ENCODE measurements around the gene PHF23. TPM values are rescaled to one million over a fixed set of nuclear protein-coding genes. Genes with fewer than 3 reads are reported as not detected.

Gene PHF23
- total RNA-seq, 1 experiment from 2014 or later = 45.8 TPM

DNA sequence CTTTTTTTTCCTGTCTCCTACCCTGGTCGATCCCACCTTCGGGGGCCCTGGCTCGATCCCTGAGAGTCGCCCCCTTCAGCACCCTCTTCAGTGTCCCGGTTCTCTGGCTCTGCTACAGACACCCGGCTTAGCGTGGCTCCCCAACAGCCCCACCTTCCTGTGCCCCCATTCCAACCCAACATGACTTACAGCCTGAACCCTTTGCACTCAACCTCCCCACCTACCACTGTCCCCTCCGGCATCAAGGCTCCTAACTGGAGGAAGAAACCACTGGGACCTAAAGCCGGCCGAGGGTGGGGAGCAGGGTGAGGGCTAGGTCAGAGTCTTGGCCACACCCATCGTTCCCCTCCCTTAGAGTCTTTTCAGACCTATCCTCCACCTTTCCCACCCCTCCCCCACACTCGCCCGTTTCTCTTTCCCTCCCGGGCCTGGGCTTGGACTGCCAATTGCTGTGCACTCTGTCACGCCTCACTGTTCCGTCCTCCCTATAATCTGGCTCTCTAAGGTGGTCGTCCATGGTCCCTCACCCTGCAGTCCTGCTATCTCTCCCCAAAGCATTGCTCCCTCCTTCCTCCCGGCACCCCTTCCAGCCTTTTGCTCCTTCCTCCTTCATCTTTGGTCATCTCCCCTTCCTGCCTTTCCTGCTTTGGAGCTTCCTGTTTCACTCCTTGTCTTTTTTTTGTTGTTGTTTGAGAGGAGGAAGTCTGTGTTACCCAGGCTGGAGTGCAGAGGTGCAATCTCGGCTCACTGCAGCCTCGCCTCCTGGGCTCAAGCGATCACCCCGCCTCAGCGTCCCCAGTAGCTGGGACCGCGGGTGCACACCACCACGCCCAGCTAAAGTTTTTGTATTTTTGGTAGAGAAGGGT, 23.9 kb upstream of the PHF23 start (continued):
- TF ChIP-seq, protein P1, sequence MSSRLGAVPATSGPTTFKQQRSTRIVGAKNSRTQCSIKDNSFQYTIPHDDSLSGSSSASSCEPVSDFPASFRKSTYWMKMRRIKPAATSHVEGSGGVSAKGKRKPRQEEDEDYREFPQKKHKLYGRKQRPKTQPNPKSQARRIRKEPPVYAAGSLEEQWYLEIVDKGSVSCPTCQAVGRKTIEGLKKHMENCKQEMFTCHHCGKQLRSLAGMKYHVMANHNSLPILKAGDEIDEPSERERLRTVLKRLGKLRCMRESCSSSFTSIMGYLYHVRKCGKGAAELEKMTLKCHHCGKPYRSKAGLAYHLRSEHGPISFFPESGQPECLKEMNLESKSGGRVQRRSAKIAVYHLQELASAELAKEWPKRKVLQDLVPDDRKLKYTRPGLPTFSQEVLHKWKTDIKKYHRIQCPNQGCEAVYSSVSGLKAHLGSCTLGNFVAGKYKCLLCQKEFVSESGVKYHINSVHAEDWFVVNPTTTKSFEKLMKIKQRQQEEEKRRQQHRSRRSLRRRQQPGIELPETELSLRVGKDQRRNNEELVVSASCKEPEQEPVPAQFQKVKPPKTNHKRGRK (CRISPR knock-in tag; IDR thresholded peaks at IDR 0.05; ENCODE audit: borderline replicate concordance) = no peak
- TF ChIP-seq GABPB1 (CRISPR knock-in tag; IDR thresholded peaks at IDR 0.05) = no peak
- TF ChIP-seq, protein P2, sequence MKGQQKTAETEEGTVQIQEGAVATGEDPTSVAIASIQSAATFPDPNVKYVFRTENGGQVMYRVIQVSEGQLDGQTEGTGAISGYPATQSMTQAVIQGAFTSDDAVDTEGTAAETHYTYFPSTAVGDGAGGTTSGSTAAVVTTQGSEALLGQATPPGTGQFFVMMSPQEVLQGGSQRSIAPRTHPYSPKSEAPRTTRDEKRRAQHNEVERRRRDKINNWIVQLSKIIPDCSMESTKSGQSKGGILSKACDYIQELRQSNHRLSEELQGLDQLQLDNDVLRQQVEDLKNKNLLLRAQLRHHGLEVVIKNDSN (CRISPR knock-in tag; IDR thresholded peaks at IDR 0.05) = 0 out of 2 replicates have a peak, but pooled peaks have one; percentile 5
- TF ChIP-seq ETV6 (CRISPR knock-in tag; IDR thresholded peaks at IDR 0.05) = peak; percentile 58; the same call in 1 of the 2 replicates
- 0 out of 2 replicates have a peak, but pooled peaks have one; percentile 66 for TF ChIP-seq NFE2L1 (CRISPR knock-in tag; IDR thresholded peaks at IDR 0.05)

DNA sequence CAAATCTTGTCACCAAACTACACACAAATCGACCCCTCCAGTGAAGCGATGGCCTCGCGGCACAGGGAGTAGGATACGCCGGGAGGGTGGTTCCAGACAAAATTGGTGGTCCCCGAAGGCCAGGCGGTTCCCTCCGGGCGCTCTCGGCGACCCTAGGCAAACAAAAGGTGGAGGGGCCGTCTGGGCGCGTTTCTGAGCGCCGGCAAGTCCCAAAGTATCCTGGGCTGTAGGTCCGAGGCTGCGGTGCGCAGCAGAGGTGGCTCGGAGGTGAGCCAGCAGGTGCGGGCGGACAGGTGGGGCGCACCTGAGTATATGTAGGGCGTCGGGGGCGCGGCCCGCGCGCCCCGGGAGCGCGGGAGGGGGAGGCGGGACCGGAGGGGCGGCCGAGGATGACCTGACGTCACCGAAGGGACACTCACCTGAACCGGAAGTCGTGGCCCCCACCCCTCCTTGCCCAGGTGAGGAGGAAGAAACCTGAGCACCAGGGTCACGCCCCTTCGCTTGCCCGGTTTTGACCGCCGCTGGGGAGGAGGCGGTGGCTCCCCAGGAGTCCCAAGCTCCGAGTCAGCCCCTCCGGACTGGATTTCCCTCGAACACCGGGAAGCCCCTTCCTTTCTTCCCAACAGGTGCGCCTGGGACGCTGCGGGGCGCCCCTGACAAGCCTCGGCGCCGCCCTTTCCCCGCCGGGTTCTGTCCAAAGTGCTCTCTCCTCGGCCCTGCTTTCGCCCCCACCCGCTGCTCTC, 23.1 kb upstream of the PHF23 start, which contains the start of gene CLDN7:
TSS of gene CLDN7 (minus strand) at position 287 of the 743 bp plus-strand sequence. CDS start 435 bp downstream, outside the sequence.
- ATAC-seq = peak; percentile 66
- TF ChIP-seq SP1 (CRISPR knock-in tag; conservative IDR thresholded peaks at IDR 0.05) = peak; percentile 66
- TF ChIP-seq JUN (CRISPR knock-in tag; IDR thresholded peaks at IDR 0.05) = peak; percentile 47; the same call in 1 of the 2 replicates
- TF ChIP-seq JAZF1 (CRISPR knock-in tag; IDR thresholded peaks at IDR 0.05) = no peak
- TF ChIP-seq, protein P3, sequence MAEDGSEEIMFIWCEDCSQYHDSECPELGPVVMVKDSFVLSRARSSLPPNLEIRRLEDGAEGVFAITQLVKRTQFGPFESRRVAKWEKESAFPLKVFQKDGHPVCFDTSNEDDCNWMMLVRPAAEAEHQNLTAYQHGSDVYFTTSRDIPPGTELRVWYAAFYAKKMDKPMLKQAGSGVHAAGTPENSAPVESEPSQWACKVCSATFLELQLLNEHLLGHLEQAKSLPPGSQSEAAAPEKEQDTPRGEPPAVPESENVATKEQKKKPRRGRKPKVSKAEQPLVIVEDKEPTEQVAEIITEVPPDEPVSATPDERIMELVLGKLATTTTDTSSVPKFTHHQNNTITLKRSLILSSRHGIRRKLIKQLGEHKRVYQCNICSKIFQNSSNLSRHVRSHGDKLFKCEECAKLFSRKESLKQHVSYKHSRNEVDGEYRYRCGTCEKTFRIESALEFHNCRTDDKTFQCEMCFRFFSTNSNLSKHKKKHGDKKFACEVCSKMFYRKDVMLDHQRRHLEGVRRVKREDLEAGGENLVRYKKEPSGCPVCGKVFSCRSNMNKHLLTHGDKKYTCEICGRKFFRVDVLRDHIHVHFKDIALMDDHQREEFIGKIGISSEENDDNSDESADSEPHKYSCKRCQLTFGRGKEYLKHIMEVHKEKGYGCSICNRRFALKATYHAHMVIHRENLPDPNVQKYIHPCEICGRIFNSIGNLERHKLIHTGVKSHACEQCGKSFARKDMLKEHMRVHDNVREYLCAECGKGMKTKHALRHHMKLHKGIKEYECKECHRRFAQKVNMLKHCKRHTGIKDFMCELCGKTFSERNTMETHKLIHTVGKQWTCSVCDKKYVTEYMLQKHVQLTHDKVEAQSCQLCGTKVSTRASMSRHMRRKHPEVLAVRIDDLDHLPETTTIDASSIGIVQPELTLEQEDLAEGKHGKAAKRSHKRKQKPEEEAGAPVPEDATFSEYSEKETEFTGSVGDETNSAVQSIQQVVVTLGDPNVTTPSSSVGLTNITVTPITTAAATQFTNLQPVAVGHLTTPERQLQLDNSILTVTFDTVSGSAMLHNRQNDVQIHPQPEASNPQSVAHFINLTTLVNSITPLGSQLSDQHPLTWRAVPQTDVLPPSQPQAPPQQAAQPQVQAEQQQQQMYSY (CRISPR knock-in tag; IDR thresholded peaks at IDR 0.05) = peak; percentile 66
- TF ChIP-seq, protein P4, sequence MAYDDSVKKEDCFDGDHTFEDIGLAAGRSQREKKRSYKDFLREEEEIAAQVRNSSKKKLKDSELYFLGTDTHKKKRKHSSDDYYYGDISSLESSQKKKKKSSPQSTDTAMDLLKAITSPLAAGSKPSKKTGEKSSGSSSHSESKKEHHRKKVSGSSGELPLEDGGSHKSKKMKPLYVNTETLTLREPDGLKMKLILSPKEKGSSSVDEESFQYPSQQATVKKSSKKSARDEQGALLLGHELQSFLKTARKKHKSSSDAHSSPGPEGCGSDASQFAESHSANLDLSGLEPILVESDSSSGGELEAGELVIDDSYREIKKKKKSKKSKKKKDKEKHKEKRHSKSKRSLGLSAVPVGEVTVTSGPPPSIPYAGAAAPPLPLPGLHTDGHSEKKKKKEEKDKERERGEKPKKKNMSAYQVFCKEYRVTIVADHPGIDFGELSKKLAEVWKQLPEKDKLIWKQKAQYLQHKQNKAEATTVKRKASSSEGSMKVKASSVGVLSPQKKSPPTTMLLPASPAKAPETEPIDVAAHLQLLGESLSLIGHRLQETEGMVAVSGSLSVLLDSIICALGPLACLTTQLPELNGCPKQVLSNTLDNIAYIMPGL (CRISPR knock-in tag; IDR thresholded peaks at IDR 0.05) = 0 out of 2 replicates have a peak, but pooled peaks have one; percentile 35
- TF ChIP-seq TEAD1 (CRISPR knock-in tag; IDR thresholded peaks at IDR 0.05) = peak; percentile 76
- TF ChIP-seq GABPB1 (CRISPR knock-in tag; IDR thresholded peaks at IDR 0.05) = no peak
- TF ChIP-seq ETV6 (CRISPR knock-in tag; IDR thresholded peaks at IDR 0.05) = 0 out of 2 replicates have a peak, but pooled peaks have one; percentile 32
- peak; percentile 76; the same call in 1 of the 2 replicates for TF ChIP-seq ZNF416 (CRISPR knock-in tag; IDR thresholded peaks at IDR 0.05)
- no peak for TF ChIP-seq NR1H2 (CRISPR knock-in tag; IDR thresholded peaks at IDR 0.05)
- peak; percentile 84 for TF ChIP-seq NFATC4 (CRISPR knock-in tag; IDR thresholded peaks at IDR 0.05)
- TF ChIP-seq, protein P2 (CRISPR knock-in tag; IDR thresholded peaks at IDR 0.05) = peak; percentile 31; the same call in 1 of the 2 replicates
- TF ChIP-seq ZBTB21 (CRISPR knock-in tag; IDR thresholded peaks at IDR 0.05; ENCODE audit: borderline replicate concordance) = peak; percentile 92
- no peak for TF ChIP-seq ZNF423 (CRISPR knock-in tag; IDR thresholded peaks at IDR 0.05)
- no peak for TF ChIP-seq CREB1 (CRISPR knock-in tag; IDR thresholded peaks at IDR 0.05)
- TF ChIP-seq, protein P5, sequence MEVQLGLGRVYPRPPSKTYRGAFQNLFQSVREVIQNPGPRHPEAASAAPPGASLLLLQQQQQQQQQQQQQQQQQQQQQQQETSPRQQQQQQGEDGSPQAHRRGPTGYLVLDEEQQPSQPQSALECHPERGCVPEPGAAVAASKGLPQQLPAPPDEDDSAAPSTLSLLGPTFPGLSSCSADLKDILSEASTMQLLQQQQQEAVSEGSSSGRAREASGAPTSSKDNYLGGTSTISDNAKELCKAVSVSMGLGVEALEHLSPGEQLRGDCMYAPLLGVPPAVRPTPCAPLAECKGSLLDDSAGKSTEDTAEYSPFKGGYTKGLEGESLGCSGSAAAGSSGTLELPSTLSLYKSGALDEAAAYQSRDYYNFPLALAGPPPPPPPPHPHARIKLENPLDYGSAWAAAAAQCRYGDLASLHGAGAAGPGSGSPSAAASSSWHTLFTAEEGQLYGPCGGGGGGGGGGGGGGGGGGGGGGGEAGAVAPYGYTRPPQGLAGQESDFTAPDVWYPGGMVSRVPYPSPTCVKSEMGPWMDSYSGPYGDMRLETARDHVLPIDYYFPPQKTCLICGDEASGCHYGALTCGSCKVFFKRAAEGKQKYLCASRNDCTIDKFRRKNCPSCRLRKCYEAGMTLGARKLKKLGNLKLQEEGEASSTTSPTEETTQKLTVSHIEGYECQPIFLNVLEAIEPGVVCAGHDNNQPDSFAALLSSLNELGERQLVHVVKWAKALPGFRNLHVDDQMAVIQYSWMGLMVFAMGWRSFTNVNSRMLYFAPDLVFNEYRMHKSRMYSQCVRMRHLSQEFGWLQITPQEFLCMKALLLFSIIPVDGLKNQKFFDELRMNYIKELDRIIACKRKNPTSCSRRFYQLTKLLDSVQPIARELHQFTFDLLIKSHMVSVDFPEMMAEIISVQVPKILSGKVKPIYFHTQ (CRISPR knock-in tag; IDR thresholded peaks at IDR 0.05) = 0 out of 2 replicates have a peak, but pooled peaks have one; percentile 21
- 0 out of 2 replicates have a peak, but pooled peaks have one; percentile 29 for TF ChIP-seq FOXK1 (CRISPR knock-in tag; IDR thresholded peaks at IDR 0.05)
- TF ChIP-seq, protein P6, sequence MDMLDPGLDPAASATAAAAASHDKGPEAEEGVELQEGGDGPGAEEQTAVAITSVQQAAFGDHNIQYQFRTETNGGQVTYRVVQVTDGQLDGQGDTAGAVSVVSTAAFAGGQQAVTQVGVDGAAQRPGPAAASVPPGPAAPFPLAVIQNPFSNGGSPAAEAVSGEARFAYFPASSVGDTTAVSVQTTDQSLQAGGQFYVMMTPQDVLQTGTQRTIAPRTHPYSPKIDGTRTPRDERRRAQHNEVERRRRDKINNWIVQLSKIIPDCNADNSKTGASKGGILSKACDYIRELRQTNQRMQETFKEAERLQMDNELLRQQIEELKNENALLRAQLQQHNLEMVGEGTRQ (CRISPR knock-in tag; IDR thresholded peaks at IDR 0.05) = peak; percentile 38

More for the DNA sequence above, 23.1 kb upstream of the PHF23 start, which contains the start of gene CLDN7:
- CTCF ChIA-PET = interaction anchor here (1.1 to 1.4 kb wide), 3 partner anchors 13 to 48 kb away, joined by 3 to 4 read pairs (median 3); no protein-coding TSS in a partner anchor
- POLR2A ChIA-PET = interaction anchor here (1.0 kb wide), 4 partner anchors 11 to 24 kb away, joined by 4 to 6 read pairs (median 6); partner anchors contain the start of genes CTDNEP1 and GABARAP
- Mint-ChIP-seq H3K4me1 (peaks cover 26% of the 10 kb centered on the region), H3K36me3 (peaks cover 5% of the 10 kb centered on the region), H3K27me3 (ENCODE audit: low read depth) (no peaks in the 10 kb centered on the region), H3K9me3 (no peaks in the 10 kb centered on the region), H3K4me3 (peak within 1 kb of the TSS; percentile 98), H3K27ac (peak within 1 kb of the TSS; percentile 100)
- DNase-seq (ENCODE audit: low spot score) = peak; percentile 96
